Stimulated activated CD8-positive, alpha-beta memory T cell treated with anti-CD3 and anti-CD28 coated beads, Interleukin-4, amount 100 ng/mL, for 4 hours (primary cell): ENCODE data around the gene DIS3L2.
"Not testable (repeated sequence)": the region's sequence is repeated elsewhere in the genome, so short reads cannot be mapped to it uniquely, and the experiment has no call there.

ENCODE experiments used
- DNase-seq, 2 donors: peaks; one replicate each; pipeline ENCODE4 v3.0.0-alpha.2; 2020; ENCODE audit warnings: low read depth in 2 of 2, low spot score in 1 of 2

The DIS3L2 gene

DNA sequence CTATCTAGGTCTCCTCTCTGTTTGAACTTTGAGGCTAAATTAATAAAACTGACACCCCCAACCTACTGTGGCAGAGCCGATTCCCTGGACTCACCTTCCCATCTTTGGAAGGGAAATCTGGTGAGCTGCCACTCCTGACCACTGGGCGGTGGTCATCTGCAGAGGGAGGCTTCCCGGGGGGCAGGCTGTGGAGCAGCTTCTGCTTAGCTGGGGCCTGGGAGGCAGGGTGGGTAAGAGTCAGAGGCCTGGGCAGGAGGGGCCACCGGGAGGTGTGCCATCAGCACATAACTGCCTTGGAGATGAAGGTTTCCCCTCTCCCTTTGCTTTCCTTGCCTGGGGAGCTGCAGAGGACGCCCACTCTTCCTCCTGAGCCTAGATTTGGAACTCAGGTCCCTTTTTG lies 33.0 kb upstream of the DIS3L2 start:
- DNase-seq: no peak

DNA sequence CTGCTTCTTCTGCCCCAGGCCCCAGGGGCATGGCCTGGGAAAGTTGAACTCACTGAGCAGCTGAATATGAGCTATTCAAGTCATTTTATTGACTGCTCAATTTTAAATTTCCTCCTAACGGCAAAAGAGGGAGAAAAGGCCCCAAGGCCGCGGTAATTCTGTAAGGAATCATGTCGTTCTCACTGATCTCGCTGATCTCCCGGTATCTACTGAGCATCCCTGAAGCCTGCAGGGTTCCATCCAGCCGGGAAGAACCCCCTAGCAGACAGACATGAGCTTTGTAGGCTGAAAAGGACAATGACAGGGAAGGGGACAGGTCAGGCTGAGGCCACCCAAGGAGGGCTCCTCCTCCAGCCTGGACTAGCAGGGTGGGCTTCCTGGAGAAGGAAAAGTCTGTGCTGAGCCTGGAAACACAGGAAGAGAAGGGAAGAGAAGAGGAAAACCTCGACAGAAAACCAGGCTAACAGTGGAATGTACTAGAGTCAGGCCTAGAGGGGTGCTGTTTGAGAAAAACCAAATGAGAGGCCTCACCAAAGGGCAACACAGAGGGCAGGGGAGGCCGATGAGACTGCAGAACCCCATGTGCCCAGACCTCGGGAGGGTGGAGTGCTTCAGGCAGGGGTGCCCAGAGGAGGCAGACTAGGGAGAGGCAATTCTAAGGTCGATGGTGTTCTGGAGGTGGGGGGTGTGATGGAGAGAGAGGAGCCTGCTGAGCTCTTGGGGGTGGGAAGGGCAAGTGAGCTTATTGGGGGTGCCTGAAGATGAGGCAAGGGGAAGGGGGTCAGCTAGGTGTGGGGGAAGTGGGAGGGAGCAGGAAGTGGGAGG lies 32.4 kb upstream of the DIS3L2 start:
- DNase-seq: no peak

DNA sequence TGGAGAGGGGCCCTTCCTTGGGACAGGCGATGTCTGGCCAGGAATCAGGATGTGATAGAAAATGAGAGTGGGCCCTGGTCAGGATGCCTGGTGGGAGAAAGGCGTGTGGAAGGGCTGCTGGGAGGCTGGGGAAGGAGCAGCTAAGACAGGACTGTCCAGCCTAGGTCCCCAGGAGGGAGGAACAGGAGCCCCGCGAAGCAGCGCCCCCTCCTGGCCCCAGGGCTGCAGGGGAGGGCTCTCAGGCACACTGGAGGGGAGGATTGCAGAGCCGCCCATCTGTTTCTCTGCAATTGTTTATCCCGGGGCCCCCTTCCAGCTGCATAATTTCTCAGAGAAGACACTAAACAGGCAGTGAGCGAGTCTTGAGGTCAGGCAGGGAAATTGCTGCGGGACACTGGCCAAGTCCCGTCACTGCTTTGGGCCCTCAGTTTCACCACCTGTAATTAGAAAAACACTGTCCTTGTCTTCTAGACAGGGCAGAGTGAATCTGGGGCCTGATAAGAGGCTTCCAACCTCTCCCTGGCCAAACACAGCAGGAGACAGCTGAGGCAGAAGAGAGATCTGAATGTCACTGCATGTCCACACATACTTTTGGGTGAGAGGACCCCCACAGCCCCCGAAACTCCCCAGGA lies 31.4 kb upstream of the DIS3L2 start:
- DNase-seq: no peak

DNA sequence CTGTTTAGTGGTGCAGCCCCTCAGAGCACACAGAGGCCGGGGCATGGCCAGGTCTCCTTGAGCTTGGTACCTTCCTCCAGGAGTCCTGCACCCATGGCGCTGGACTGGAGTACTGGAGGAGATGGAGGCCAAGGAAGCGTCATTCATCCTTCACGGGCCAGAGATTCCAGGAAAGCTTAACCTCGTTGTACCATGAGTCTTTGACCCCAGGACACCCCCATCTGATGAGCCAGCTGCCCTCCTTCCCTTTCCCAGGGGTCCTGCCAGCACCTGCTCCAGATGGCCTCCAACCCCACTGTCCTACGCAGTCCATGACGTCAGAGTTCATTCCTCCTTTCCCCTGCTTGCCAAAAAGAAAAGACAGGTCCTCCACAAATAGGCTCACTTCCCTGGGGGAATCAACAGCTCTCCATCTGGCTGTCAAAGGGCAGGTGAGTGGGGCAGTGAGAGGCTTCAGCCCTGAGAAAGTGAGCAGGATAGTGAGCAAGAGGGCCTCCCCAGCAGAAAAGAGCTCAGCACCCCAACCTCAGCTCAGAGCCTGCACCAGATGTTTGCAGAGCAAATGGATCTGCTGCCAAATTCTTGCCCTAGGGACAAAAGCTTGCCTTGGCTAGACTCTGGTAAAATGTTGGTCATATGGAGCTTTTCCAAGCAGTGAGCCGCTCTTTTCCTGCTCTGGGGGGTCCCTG lies 30.8 kb upstream of the DIS3L2 start:
- DNase-seq: no peak

DNA sequence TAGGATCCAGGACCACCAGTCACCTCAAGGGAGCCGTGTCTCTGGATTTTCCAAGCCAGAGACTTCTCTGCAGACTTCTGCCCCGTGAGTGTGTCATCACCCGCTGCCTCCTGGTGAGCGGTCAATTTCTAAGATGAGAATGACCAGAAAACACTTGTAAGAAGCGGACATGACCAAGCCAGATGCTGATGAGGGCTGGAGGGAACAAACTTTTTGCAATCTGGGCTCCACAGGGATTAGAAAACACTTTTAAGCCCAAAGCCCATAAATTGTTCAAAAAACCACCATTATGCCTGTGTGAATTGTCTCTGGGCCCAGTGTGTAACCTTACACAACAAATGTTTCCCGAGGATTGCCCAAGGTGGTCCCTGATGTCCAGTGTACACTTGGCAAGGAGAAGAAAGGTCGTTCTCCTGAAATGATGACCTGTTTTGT lies 30.0 kb upstream of the DIS3L2 start:
- no peak for DNase-seq

DNA sequence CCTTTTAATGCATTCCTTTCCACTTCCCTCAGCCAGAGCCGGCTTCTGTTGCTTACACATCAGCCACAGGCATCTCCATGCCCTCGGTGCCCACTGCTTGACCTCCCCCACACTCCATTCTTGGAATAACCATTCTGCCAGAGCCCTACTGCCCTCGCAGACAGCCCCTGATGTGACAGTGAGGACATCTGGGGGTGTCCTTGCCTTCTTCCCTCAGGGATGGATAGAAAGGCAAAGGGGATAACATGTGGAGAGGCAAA lies 28.9 kb upstream of the DIS3L2 start:
- DNase-seq: no peak

DNA sequence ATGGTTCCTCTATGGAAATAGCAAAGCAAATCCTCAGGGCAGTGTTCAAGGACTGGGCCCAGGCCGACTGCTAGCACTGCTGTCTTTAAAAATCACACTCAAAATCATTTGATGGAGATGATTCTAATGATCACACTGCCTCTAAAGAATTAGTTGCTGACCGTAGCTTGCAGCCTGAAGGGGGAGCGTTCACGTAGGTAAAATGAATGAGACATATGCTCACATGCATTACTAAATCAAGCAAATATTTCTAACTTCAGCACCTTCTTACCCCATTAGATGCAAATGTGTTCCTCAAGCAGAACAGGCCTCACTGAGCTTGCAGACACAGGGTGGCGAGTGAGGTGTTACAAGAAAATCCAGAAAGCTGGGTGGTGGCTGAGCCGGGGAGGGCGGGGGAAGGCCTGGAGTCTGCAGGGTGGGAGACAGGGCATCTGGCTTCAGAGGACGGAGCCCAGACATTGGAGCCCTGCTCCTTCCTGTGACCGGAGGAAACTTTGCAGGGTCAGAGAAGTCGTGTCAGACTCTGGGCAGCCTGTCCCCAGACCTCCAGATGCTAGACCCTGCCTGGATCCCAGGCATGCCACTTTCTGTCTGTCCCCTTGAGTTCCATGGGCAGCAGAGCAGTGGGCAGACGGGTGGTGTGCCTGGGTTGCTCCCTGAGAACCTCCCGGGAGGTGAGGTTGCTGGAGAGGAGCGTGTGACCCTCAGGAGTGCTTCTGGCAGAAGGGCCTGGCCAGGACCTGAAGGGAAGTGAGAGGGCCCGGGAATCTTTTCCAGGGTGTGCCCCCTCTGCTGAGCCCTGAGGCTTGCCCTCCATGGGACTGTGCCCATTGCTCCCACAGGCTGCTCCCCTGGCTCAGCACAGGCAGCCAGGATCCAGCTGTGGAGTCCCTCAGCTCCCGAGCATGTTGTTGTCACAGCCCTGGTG lies 28.3 kb upstream of the DIS3L2 start:
- no peak for DNase-seq

DNA sequence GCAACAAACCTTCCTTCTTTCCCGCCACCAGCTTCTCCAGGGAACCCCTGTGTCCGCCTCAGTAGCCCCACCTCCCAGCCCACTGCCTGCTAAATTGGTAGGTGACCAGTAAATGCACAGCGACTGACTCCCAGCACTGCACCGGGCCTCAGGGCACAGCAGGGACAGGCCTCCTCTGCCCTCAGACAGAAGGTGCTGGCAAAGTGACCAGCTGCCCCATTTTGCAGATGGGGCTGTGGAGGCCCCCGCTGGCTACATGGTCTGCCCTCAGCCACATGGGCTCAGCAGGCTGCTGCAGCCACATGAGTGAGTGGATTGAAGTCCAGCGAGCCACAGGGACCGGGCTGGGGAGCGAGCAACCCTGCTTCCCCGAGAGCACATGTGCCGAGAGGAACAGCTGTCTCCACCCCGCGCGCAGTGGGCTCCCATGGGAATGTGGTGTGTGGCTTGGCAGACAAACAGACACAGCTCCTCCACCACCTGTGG lies 27.6 kb upstream of the DIS3L2 start:
- DNase-seq: no peak

DNA sequence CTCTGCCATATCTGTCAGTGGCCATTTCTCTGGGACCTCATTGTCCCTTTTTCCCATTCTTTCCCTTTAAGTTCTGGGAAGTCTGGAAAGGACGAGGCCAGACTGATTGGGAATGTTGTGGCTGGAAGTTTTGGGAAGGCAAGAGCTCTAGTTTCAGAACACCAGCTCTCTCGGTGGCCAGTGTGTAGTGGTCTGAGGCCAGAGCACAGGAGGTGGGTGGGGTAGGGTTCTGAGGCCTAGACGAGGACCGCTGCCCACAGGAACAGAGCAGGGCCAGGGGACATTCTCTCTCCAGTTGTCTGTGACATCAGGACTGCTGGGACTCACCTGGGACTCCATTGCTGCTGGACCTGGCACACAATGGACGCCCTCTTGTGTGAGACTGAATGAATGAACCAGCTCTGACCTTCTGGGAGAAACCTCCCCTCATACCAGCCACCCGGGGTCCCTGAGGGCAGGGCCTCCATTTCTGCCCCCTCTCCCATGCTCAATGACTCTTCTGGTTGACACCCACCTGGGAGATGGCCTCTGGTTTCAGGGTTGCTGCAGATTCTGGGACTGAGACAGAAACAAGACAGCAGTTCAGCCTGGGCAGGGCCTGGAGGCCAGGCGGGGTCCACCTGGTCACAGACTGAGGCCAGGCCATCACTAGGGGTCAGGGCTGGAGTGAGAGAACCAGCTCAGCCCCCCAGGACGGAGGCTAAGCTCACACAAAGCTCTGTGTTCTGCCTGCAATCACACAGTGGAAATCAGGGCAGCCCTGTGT lies 26.9 kb upstream of the DIS3L2 start:
- no peak for DNase-seq

DNA sequence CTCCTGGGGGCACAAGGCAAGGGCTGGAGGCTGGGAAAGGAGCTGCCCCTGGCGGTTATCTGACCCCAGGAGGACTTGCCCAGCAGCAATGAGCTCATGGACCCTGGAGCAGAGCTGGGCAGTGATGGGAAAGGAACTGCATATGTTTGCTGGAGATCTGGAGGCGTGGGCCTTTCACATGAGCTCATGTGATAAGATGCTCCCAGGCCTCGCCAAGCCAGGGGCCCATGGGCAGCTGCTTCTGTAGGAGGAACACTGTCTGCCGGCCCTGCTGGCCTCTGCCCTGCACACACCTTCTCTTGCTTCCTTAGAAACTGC lies 26.3 kb upstream of the DIS3L2 start:
- DNase-seq: no peak

DNA sequence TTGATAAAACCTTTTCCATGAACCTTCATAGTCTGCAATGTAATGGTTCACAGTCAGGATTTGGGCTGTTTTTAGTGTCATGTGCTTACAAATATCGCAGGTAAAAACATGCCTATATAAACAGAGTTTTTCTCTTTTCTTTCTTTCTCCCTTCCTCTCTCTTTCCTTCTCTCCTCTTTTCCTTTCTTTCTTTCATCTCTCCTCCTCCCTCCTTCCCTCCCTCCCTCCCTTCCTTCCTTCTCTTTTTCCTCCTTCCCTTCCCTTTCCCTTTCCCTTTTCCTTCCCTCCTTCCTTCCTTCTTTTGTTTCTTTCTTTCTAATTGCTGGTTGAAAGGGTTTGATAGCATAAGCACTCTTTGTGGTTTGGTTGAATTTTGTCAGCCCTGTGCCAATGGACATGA lies 25.7 kb upstream of the DIS3L2 start:
- DNase-seq: no peak

DNA sequence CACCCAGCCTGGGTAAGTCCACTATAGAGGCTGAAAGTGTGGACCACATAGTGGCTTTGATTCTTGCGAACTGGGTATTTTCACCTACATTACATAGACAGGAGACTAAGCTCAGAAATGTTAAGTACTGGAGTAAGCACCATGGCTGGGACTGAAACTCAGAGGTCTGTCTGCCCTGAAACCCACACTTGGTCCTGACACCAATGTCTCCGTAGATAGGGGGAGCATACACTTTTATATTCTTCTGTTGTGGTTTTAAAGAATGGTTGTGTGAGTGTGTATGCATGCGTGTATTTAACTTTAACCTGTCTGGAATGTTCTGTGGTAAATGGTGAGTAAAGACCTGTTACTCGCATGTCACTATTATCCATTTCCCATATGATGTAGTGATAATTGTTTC lies 25.0 kb upstream of the DIS3L2 start:
- no peak for DNase-seq

DNA sequence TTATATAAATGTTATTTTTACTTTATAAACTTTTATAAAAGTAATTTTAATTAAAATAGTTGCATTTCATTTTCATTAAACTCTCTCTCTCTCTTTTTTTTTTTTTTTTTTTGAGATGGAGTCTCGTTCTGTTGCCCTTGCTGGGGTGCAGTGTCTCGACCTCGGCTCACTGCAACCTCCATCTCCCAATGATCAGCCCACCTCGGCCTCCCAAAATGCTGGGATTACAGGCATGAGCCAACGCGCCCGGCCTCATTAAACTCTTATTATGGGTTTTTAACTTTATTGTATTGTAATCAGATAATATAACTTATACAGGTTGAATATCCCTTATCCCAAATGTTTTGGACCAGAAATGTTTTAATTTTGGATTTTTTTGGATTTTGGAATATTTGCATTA lies 24.5 kb upstream of the DIS3L2 start:
- DNase-seq: no peak

DNA sequence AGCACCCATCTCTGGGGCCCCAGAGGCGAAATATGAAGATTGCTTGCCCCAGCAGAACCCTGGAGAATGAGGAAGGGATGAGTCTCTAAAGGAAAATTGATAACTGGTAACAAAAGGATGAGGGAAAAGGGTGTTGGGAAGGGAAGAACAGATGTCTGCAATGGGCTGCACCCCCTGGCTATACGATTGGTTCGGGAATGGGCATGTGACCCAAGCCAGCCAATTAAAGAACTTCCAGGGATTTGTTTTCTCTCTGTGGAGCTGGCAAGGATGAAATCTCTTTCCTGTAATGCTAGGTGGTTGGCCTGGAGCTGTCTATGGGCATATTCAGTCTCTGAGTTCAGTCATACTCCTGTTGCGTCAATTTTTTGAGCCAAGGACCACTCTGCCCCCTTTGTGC lies 22.5 kb upstream of the DIS3L2 start:
- no peak for DNase-seq

DNA sequence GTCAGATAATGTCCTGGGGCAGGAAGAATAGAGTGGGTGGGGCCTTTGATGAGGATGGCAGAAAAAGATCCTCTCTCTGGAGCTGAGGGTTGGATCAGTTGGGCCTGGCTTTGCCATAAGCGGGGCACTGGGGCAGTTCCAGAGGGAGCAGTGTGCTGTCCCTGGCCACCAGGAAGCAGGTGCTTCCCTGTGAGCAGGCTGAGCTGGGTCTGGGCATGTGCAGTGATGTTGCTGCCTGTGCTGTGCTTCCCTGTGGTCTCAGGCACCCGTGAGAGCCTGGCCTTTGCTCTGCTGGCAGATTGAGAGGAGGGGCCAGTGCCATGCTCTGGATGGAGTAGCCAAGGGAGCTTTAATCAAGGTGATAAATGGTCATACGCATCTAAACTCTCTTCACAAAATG lies 20.7 kb upstream of the DIS3L2 start:
- no peak for DNase-seq

DNA sequence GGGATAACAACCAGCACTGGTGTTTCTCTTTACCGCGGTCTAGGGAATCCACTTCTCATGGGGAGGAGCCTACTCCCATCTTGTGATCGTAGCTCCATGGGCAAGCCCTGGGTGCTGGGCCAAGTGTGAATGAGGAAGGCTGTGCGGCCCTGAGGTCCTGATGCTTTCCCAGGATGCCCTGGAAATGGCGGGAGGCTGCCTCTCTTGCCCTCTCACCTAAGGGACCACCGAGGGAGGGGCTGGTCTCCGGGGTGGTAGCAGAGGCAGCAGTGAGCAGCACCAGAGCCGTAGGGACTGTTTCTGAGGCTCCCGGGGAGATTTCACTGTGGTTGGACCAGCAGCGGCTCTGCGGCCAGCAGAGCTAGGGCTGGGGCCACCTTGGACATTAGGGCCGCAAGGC lies 19.8 kb upstream of the DIS3L2 start:
- no peak for DNase-seq

DNA sequence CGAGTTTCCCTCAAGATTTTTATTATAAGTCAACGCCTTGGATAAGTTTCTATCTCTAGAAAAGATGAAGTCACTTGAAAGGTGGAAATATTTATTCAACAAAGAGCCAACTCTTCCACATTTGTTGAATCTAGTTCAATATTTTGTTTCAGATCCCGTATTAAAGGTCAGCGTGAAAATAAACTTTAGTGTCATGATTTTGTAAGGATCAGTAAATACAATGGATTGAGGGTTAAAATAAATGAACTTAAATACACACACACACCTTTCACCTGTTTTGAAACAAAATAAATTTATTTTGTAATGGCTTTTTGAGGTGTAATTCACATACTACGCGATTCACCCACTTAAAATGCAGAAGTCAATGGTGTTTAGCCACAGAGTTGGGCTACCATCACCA lies 19.3 kb upstream of the DIS3L2 start:
- no peak for DNase-seq

DNA sequence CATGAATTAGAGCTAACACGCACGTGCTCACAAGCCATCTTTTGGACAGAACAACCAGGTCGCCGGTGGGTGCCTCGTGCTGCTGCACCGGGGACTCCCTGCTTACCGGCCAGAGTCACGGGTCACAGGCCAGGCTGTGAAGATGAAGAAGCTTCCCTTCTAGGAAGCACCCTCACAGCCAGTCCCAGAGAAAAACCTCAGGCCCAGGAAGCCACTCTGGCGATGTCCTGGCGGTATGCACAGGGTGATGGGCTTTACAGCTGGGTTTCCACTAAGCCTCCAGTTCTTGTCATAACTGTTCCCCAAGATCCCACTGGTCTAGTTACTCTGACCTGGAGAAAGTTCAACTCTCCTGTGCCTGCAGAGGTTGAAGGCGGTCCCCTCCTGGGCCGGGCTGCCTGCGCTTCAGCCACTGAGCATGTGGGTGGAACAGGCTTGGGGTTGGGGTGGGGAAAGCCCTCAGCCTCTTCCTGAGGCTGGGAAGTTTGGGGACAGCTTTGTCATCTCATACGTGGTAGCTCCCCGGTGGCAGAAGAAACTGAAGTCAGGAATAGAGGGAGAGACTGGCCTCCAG lies 15.2 kb upstream of the DIS3L2 start:
- DNase-seq: no peak

DNA sequence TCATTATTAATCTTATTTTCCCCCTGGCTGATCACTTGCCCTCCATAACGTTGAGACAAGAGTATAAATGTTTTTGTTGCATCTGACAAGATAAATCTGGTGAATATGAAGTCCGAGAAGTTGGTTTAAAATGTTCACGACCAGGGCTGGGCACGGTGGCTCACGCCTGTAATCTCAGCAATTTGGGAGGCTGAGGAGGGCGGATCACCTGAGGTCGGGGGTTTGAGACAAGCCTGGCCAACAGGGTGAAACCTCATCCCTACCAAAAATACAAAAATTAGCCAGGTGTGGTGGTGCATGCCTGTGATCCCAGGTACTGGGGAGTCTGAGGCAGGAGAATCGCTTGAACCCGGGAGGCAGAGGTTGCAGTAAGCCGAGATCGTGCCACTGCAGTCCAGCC lies 14.4 kb upstream of the DIS3L2 start:
- DNase-seq: not testable (repeated sequence)

DNA sequence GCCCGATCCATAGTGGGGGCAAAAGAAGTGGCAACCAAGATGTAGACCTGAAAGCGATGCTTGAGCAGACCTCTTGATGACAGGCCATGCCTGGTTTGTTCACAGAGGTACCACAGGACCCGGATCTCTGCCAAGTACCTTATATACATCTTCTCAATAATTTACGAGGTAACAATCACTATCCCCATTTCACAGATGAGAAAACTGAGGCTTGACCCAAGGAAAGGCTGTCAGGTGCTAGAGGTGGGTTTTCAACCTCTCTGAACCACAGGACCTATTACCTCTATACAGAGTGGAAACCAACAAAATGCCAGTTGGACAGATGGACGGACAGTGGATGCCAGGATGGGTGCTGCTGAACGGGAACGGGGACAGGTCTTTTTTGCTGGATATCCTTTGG lies 13.8 kb upstream of the DIS3L2 start:
- no peak for DNase-seq
